Neural crest cell (in vitro differentiated cells): Measurements from ENCODE around the gene PADI2. TPM values are rescaled to one million over a fixed set of nuclear protein-coding genes. Genes with fewer than 3 reads are reported as not detected.

ENCODE experiments used
- DNase-seq: peaks from one replicate; pipeline ENCODE4 v3.0.0; 2021; ENCODE audit warnings: low read depth, mixed read lengths, low spot score
- H3K27ac Mint-ChIP-seq: one replicate; pipeline ENCODE4 v1.8.0; 2021; ENCODE audit warnings: mild to moderate bottlenecking, mixed read lengths; ENCODE audit not compliant: unreplicated experiment
- H3K27me3 Mint-ChIP-seq: 2 replicates; pipeline ENCODE4 v1.8.0; 2021; ENCODE audit warnings: low read depth, mild to moderate bottlenecking, mixed read lengths
- H3K36me3 Mint-ChIP-seq: 2 replicates; pipeline ENCODE4 v1.8.0; 2021; ENCODE audit warnings: low read depth, mild to moderate bottlenecking, mixed read lengths
- H3K4me1 Mint-ChIP-seq: 2 replicates; pipeline ENCODE4 v1.8.0; 2021; ENCODE audit warnings: mixed read lengths
- H3K4me3 Mint-ChIP-seq: one replicate; pipeline ENCODE4 v1.8.0; 2021; ENCODE audit warnings: mild to moderate bottlenecking, mixed read lengths
- H3K9me3 Mint-ChIP-seq: 2 replicates; pipeline ENCODE4 v1.8.0; 2021; ENCODE audit warnings: mixed read lengths
- CTCF ChIP-seq: fragments of 200-600 bp; sonication (generic); conservative IDR thresholded peaks from 2 replicates; pipeline ENCODE4 v1.5.0; 2021; ENCODE audit warnings: antibody characterized with exemption, mild to moderate bottlenecking
- total RNA-seq: library from RNA; stranded (reverse); gene quantifications from 2 replicates; pipeline ENCODE4 v1.2.1, GENCODE V29; 2021

The PADI2 gene
- total RNA-seq, 1 donor from 2014 or later = 0.16 TPM

- H3K9me3 Mint-ChIP-seq = no peaks in the 10 kb centered on the region
- peak; percentile 32 for DNase-seq
- no peak overlapping the region for H3K4me3 Mint-ChIP-seq
- peaks cover 2% of the 10 kb centered on the region for H3K27me3 Mint-ChIP-seq
- H3K27ac Mint-ChIP-seq = no peak overlapping the region
- no peaks in the 10 kb centered on the region for H3K36me3 Mint-ChIP-seq
- no peaks in the 10 kb centered on the region for H3K4me1 Mint-ChIP-seq
- TF ChIP-seq CTCF = peak; percentile 65
These were observed 43.6 kb downstream of the PADI2 start for GRCh38 chr1:17075470-17076255.

- Mint-ChIP-seq H3K27me3 (no peaks in the 10 kb centered on the region), H3K4me1 (no peaks in the 10 kb centered on the region), H3K4me3 (no peak overlapping the region), H3K9me3 (no peaks in the 10 kb centered on the region), H3K27ac (no peak overlapping the region), H3K36me3 (no peaks in the 10 kb centered on the region)
- no peak for TF ChIP-seq CTCF
- DNase-seq = no peak
These were observed 47.5 kb downstream of the PADI2 start for GRCh38 chr1:17071794-17072193.

GRCh38 chr1:17070163-17070525, 49.1 kb downstream of the PADI2 start:
- H3K27ac Mint-ChIP-seq = no peak overlapping the region
- H3K36me3 Mint-ChIP-seq = no peaks in the 10 kb centered on the region
- H3K9me3 Mint-ChIP-seq = no peaks in the 10 kb centered on the region
- no peak for TF ChIP-seq CTCF
- no peak overlapping the region for H3K4me3 Mint-ChIP-seq
- H3K27me3 Mint-ChIP-seq = no peaks in the 10 kb centered on the region
- no peak for DNase-seq
- no peaks in the 10 kb centered on the region for H3K4me1 Mint-ChIP-seq

- TF ChIP-seq CTCF = no peak
- DNase-seq = no peak
- no peak overlapping the region for H3K27ac Mint-ChIP-seq
- no peak overlapping the region for H3K4me3 Mint-ChIP-seq
- no peaks in the 10 kb centered on the region for H3K9me3 Mint-ChIP-seq
- H3K4me1 Mint-ChIP-seq = no peaks in the 10 kb centered on the region
- H3K27me3 Mint-ChIP-seq = no peaks in the 10 kb centered on the region
- H3K36me3 Mint-ChIP-seq = no peaks in the 10 kb centered on the region
These were observed 49.6 kb downstream of the PADI2 start for GRCh38 chr1:17069452-17070162.

- H3K27ac Mint-ChIP-seq = no peak overlapping the region
- DNase-seq = no peak
- no peaks in the 10 kb centered on the region for H3K36me3 Mint-ChIP-seq
- H3K4me1 Mint-ChIP-seq = no peaks in the 10 kb centered on the region
- no peaks in the 10 kb centered on the region for H3K27me3 Mint-ChIP-seq
- H3K9me3 Mint-ChIP-seq = no peaks in the 10 kb centered on the region
- no peak overlapping the region for H3K4me3 Mint-ChIP-seq
- TF ChIP-seq CTCF = no peak
These were observed 50.5 kb downstream of the PADI2 start for GRCh38 chr1:17068789-17069188.
